OCI-LY3 (cell line): ENCODE data around the gene SH2D5.

Experiments used
- CTCF ChIP-seq: fragments of 200-600, 300-600 bp; sonication (generic); IDR thresholded peaks from 2 replicates; pipeline ENCODE4 v1.5.1; 2014; ENCODE audit warnings: antibody characterized with exemption, low read length, low read depth
- EZH2phosphoT487 ChIP-seq: fragments of 200-600 bp; shearing (Covaris generic); IDR thresholded peaks from 2 replicates; pipeline ENCODE4 v1.6.1; 2018; ENCODE audit warnings: antibody characterized with exemption, mixed run types, low read depth

GRCh38 chr1:20729155-20729931 is 3.2 kb downstream of the SH2D5 start:
- no peak for TF ChIP-seq CTCF
- TF ChIP-seq EZH2phosphoT487: no peak
